ENCODE results near the gene NADK. TPM values are rescaled to one million over a fixed set of nuclear protein-coding genes. Genes with fewer than 3 reads are reported as not detected.
"Not testable (repeated sequence)": the region's sequence is repeated elsewhere in the genome, so short reads cannot be mapped to it uniquely, and the experiment has no call there.

The NADK gene
- total RNA-seq, 1 donor from 2014 or later: 90.1 TPM

DNA sequence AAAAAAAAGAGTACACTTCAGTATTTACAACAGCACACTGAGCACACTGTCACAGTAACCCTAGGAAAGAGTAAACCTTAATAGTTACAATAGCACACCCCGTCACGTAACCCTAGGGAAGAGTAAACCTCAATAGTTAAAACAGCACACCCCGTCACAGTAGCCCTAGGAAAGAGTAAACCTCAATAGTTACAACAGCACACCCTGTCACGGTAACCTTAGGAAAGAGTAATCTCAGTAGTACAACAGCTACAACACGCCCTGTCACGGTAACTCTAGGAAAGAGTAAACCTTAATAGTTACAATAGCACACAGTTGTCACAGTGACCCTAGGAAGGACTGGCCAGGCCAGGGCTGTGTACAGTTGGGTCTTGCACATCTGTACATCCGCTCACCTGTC lies 57.1 kb downstream of the NADK start:
- no peaks in the 10 kb centered on the region for H3K4me1 ChIP-seq
- DNase-seq (ENCODE audit: extremely low spot score in 2 of 2): no peak
- H3K9me3 ChIP-seq: no peaks in the 10 kb centered on the region
- H3K36me3 ChIP-seq: peaks cover 0 to 8% of the 10 kb centered on the region in 2 donors
- no peaks in the 10 kb centered on the region for H3K27me3 ChIP-seq
- H3K4me3 ChIP-seq: no peak overlapping the region
- intact Hi-C loops (cut with DNase I): no loop called here
- TF ChIP-seq CTCF (IDR thresholded peaks at IDR 0.05) (no peak), POLR2AphosphoS5 (IDR thresholded peaks at IDR 0.05; ENCODE audit: insufficient read depth in 1 of 2, low read depth in 1 of 2) (no peak), POLR2A (IDR thresholded peaks at IDR 0.05) (no peak)
- no peak overlapping the region for H3K27ac ChIP-seq

DNA sequence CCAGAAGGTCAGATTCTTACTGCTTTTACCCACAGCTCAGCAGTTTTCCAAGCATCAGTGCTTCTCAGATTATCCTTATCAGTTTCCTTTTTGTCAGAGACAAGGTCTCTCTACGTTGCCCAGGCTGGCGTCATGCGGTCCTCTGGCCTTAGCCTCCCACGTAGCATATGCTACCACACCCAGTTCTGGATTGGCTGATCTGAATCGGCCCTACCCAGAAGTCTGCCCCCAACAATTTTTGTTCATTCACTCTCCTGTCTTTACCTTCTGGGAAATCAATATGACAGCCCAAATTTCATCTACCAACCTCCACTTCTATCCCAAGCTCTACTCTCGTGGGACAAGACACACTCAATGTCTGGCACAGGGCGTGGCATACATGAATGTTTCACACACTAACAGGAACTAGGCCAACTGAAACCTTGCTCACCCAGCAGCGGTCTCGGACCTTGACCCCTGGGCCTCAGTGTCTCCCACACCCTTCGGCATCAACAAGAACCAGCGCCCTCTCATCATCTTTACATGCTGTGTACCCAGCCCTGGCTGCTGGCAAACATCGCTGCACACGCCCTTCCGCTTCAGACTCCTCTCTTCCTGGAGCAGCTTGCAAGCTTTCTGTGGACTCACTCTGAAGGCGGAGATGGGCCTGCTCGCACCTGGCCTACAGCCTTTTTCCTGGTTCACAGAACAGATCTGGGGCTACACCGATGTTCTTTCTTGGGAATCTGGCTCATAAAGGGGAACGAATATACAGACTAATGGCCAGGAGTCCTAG lies 63.0 kb downstream of the NADK start:
- H3K4me1 ChIP-seq; H3K27ac ChIP-seq; DNase-seq (ENCODE audit: extremely low spot score in 2 of 2); H3K36me3 ChIP-seq; H3K27me3 ChIP-seq; intact Hi-C loops (cut with DNase I); H3K9me3 ChIP-seq; H3K4me3 ChIP-seq: not testable (repeated sequence)

DNA sequence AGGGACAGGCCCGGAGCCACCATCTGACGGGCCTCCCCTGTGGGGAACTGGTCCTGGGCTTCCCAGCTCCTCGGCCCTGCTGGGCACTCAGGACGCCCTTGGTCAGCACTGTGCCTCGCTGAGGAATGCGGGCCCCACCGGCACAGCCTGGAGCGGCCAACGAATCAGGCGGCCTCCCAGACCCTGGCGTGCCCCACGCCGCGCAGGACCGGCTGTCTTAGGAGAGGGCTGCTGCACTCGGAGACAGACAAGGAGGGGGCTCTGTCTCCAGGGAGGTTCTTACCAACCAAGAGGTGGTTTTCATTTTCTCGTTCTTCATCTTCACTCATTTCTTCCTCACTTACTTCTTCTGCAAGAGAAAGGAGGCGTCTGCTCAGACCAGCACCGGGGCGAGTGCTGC lies 70.4 kb downstream of the NADK start:
- H3K4me3 ChIP-seq; H3K27me3 ChIP-seq; H3K4me1 ChIP-seq; DNase-seq (ENCODE audit: extremely low spot score in 2 of 2); intact Hi-C loops (cut with DNase I); H3K9me3 ChIP-seq; H3K27ac ChIP-seq: not testable (repeated sequence)
- peaks cover 0 to 17% of the 10 kb centered on the region in 2 donors for H3K36me3 ChIP-seq

DNA sequence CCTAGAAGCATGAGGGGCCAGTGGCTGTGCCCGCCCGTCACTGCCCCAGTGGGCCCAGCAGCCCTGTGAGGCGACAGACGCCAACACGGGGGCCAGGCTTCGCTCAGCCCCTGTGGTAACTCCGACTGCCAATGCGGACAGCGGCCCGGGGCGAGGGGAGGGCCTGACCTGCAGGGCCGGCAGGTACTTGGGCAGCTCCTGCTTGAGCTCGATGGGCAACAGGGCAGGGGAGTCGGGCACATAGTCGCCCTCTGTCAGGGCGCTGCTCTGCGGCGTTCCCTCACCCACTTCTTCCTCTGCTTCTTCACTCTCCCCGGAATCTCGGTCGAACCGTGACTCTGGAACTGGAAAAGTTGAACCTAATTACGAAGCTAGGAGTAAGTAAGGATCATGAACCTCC lies 71.0 kb downstream of the NADK start:
- intact Hi-C loops (cut with DNase I); H3K27me3 ChIP-seq; H3K27ac ChIP-seq; DNase-seq (ENCODE audit: extremely low spot score in 2 of 2); H3K4me1 ChIP-seq; H3K4me3 ChIP-seq; H3K9me3 ChIP-seq: not testable (repeated sequence)
- H3K36me3 ChIP-seq: peaks cover 0 to 17% of the 10 kb centered on the region in 2 donors

DNA sequence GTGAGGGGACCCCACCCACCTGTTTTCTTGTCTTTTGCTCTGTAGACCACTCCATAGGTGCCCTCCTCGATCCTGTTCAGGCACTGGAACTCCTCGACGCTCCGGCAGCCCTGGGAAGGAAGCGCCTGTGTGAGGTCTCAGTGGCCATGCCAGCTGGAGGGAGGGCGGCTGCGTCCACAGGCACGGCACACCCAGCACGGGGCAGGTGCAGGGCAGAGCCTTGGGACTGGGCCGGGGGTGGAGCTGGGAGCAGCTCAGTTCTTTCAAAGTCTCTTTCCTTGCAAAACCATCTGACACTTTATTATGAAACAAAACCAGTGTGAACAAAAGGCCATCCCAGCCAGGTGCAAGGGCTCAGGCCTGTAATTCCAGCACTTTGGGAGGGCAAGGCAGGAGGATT lies 72.6 kb downstream of the NADK start:
- H3K4me1 ChIP-seq; intact Hi-C loops (cut with DNase I); H3K9me3 ChIP-seq; H3K27me3 ChIP-seq; H3K4me3 ChIP-seq; H3K27ac ChIP-seq; DNase-seq (ENCODE audit: extremely low spot score in 2 of 2): not testable (repeated sequence)
- peaks cover 0 to 17% of the 10 kb centered on the region in 2 donors for H3K36me3 ChIP-seq

- H3K9me3 ChIP-seq; H3K4me1 ChIP-seq; DNase-seq (ENCODE audit: extremely low spot score in 2 of 2); H3K27ac ChIP-seq; H3K27me3 ChIP-seq; intact Hi-C loops (cut with DNase I); H3K4me3 ChIP-seq: not testable (repeated sequence)
- H3K36me3 ChIP-seq: peaks cover 0 to 17% of the 10 kb centered on the region in 2 donors
Measured at GRCh38 chr1:1704284-1704957, 73.8 kb downstream of the NADK start.

DNA sequence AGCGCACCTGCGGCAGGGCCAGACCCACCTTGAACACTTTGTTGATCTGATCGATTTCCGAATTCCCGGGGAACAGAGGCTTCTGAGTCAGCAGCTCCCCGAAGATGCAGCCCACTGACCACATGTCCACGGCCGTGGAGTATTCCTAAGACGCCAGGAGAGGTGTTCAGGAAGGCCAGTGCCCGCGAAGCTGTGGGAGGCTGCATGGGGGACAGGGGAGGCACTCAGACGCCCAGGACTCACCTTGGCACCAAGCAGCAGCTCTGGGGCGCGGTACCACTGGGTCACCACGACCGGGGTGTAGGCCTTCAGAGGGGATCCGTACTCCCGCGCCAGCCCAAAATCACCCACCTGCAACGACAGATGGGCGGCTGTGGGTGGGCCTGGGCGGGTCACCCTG lies 74.5 kb downstream of the NADK start:
- peaks cover 0 to 17% of the 10 kb centered on the region in 2 donors for H3K36me3 ChIP-seq
- intact Hi-C loops (cut with DNase I): no loop called here
- H3K9me3 ChIP-seq: no peaks in the 10 kb centered on the region
- H3K4me3 ChIP-seq: no peak overlapping the region
- no peak overlapping the region for H3K27ac ChIP-seq
- DNase-seq (ENCODE audit: extremely low spot score in 2 of 2): no peak
- no peaks in the 10 kb centered on the region for H3K27me3 ChIP-seq
- no peaks in the 10 kb centered on the region for H3K4me1 ChIP-seq
- TF ChIP-seq CTCF (IDR thresholded peaks at IDR 0.05) (no peak), POLR2A (IDR thresholded peaks at IDR 0.05) (no peak), POLR2AphosphoS5 (IDR thresholded peaks at IDR 0.05; ENCODE audit: insufficient read depth in 1 of 2, low read depth in 1 of 2) (no peak)

GRCh38 chr1:1702506-1702905 lies 75.8 kb downstream of the NADK start:
- H3K4me1 ChIP-seq; H3K27ac ChIP-seq; intact Hi-C loops (cut with DNase I); H3K27me3 ChIP-seq; H3K4me3 ChIP-seq; DNase-seq (ENCODE audit: extremely low spot score in 2 of 2); H3K9me3 ChIP-seq: not testable (repeated sequence)
- peaks cover 0 to 17% of the 10 kb centered on the region in 2 donors for H3K36me3 ChIP-seq

All from vagina (tissue), 2 donors.